Neural cell (in vitro differentiated cells): ENCODE measurements around the gene CAPN15. TPM values are rescaled to one million over a fixed set of nuclear protein-coding genes. Genes with fewer than 3 reads are reported as not detected.

Experiments
- H2AFZ ChIP-seq: fragments of 200-600, 300-800 bp; sonication (generic), shearing (Covaris generic); 2 replicates; pipeline ENCODE4 v1.6.0; 2014; ENCODE audit warnings: low read depth, mild to moderate bottlenecking, antibody characterized with exemption, low read length, moderate library complexity
- H3F3A ChIP-seq: fragments of 200-600 bp; shearing (Covaris generic); 2 replicates; pipeline ENCODE4 v1.6.1; 2016; ENCODE audit warnings: mild to moderate bottlenecking, moderate library complexity, mixed read lengths, antibody characterized with exemption, low read length; ENCODE audit not compliant: insufficient read depth, poor library complexity, severe bottlenecking
- H3K27ac ChIP-seq: fragments of 200-600, 300-800 bp; sonication (generic), shearing (Covaris generic); 2 replicates; pipeline ENCODE4 v1.5.1; 2014; ENCODE audit warnings: mild to moderate bottlenecking, low read length, moderate library complexity
- H3K27me3 ChIP-seq: fragments of 300-800, 200-600 bp; sonication (generic), shearing (Covaris generic); 2 replicates; pipeline ENCODE4 v1.6.0; 2014; ENCODE audit warnings: mild to moderate bottlenecking, low read depth, low read length, moderate library complexity; ENCODE audit not compliant: insufficient read depth
- H3K36me3 ChIP-seq: fragments of 300-800, 200-600 bp; sonication (generic), shearing (Covaris generic); 2 replicates; pipeline ENCODE4 v1.5.1; 2014; ENCODE audit warnings: mild to moderate bottlenecking, antibody characterized with exemption, low read length, moderate library complexity; ENCODE audit not compliant: insufficient read depth
- H3K4me2 ChIP-seq: fragments of 300-800, 200-600 bp; sonication (generic), shearing (Covaris generic); 2 replicates; pipeline ENCODE4 v1.6.0; 2014; ENCODE audit warnings: mild to moderate bottlenecking, low read length
- H3K4me3 ChIP-seq: fragments of 300-800, 200-600 bp; sonication (generic), shearing (Covaris generic); 2 replicates; pipeline ENCODE4 v1.5.1; 2014; ENCODE audit warnings: mild to moderate bottlenecking, low read length, moderate library complexity
- H3K79me2 ChIP-seq: fragments of 200-600 bp; shearing (Covaris generic); replicated peaks from 2 replicates; pipeline ENCODE4 v1.6.0; 2014; ENCODE audit warnings: mild to moderate bottlenecking, low read length, moderate library complexity; ENCODE audit not compliant: insufficient read depth
- H3K9ac ChIP-seq: fragments of 300-800, 200-600 bp; sonication (generic), shearing (Covaris generic); 2 replicates; pipeline ENCODE4 v1.6.1; 2016; ENCODE audit warnings: mild to moderate bottlenecking, low read length, mixed read lengths
- H3K9me2 ChIP-seq: fragments of 200-600 bp; shearing (Covaris generic); 2 replicates; pipeline ENCODE4 v1.6.1; 2016; ENCODE audit warnings: mild to moderate bottlenecking, low read length, mixed read lengths; ENCODE audit not compliant: insufficient read depth
- H3K9me3 ChIP-seq: fragments of 200-600, 300-800 bp; sonication (generic), shearing (Covaris generic); 2 replicates; pipeline ENCODE4 v1.6.1; 2016; ENCODE audit warnings: mild to moderate bottlenecking, mixed run types, low read length, moderate library complexity, mixed read lengths
- H4K20me1 ChIP-seq: fragments of 200-600 bp; shearing (Covaris generic); 2 replicates; pipeline ENCODE4 v1.6.1; 2016; ENCODE audit warnings: mild to moderate bottlenecking, mixed run types; ENCODE audit not compliant: insufficient read depth
- EP300 ChIP-seq: fragments of 450-650 bp; conservative IDR thresholded peaks from 2 replicates; pipeline ENCODE4 v1.6.1; 2014; ENCODE audit warnings: antibody characterized with exemption, mild to moderate bottlenecking, moderate library complexity; ENCODE audit not compliant: poor library complexity, severe bottlenecking
- EZH2 ChIP-seq: fragments of 200-600, 300-800 bp; shearing (Covaris generic), sonication (generic); IDR thresholded peaks from 2 replicates; pipeline ENCODE4 v1.6.1; 2014; ENCODE audit warnings: antibody characterized with exemption, low read length, borderline replicate concordance, mild to moderate bottlenecking; ENCODE audit not compliant: insufficient read depth, poor library complexity, severe bottlenecking
- MXI1 ChIP-seq: fragments of 450-650 bp; conservative IDR thresholded peaks from 2 replicates; pipeline ENCODE4 v1.6.1; 2014; ENCODE audit warnings: antibody characterized with exemption, mild to moderate bottlenecking; ENCODE audit not compliant: poor library complexity, severe bottlenecking
- POLR2AphosphoS5 ChIP-seq: IDR thresholded peaks from 2 replicates; pipeline ENCODE4 v1.6.1; 2012
- RAD21 ChIP-seq: fragments of 450-650 bp; conservative IDR thresholded peaks from 2 replicates; pipeline ENCODE4 v1.6.1; 2014; ENCODE audit warnings: antibody characterized with exemption, mild to moderate bottlenecking, moderate library complexity
- SMC3 ChIP-seq: fragments of 450-650 bp; conservative IDR thresholded peaks from 2 replicates; pipeline ENCODE4 v1.6.1; 2014; ENCODE audit warnings: antibody characterized with exemption, mild to moderate bottlenecking, moderate library complexity; ENCODE audit not compliant: poor library complexity
- TAF1 ChIP-seq: IDR thresholded peaks from 2 replicates; pipeline ENCODE4 v1.6.1; 2012; ENCODE audit warnings: low read depth
- polyA plus RNA-seq: library from polyadenylated mRNA; depleted of rRNA; stranded (reverse); fragments of >200 nt; gene quantifications from 2 replicates; pipeline ENCODE4 v1.2.3, GENCODE V29; 2014
- TF ChIP-seq, protein P1 (sequence below): fragments of 450-650 bp; IDR thresholded peaks from 2 replicates; pipeline ENCODE4 v1.5.1; 2014; ENCODE audit warnings: antibody characterized with exemption, mild to moderate bottlenecking, moderate library complexity; ENCODE audit not compliant: poor library complexity, severe bottlenecking
- TF ChIP-seq, protein P2 (sequence below): IDR thresholded peaks from 2 replicates; pipeline ENCODE4 v1.6.1; 2012; ENCODE audit warnings: borderline replicate concordance

The CAPN15 gene
- polyA plus RNA-seq, 1 donor from 2014 or later: 11.5 TPM

DNA sequence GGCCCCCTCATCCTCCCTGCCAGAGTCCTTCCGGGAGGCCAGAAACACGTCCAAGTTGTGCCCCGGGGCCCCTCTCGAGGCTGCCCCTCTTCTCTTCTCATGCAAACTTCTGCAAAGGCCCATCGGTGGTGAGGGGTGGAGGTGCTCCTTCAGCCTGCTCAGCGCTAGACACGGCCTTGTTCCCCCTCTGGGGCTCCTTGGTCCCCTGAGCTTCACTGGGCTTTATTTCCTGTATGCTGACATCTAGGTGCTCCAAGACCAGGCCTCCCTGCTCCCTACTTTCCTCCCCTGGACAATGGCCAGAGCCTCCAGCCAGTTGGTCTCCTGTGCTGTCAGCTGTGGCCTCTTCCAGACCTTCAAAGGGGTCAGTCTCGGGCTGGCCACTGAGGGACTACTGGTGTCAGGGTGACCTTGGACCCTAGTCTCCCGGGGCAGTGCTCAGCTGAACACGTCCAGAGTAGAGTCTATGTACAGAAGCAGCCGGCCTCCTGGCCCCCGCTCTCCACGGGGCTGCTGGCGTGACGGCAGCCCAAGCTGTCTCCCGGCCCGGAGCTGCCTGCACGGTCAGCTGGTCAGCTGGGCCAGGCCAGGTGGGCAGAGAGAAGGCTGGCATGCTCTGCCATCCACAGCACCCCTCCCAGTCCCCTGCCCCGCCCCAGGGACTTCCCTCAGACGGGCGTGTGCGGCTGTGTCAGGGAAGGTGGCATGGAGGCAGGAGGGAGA, 30.9 kb downstream of the CAPN15 start:
- peaks cover 39% of the 10 kb centered on the region for H3K27me3 ChIP-seq
- no peak overlapping the region for H3K27ac ChIP-seq
- H3K79me2 ChIP-seq: no peaks in the 10 kb centered on the region
- no peaks in the 10 kb centered on the region for H4K20me1 ChIP-seq
- no peak overlapping the region for H3K4me2 ChIP-seq
- H3K9me2 ChIP-seq: no peaks in the 10 kb centered on the region
- no peak overlapping the region for H3K9ac ChIP-seq
- no peaks in the 10 kb centered on the region for H3K36me3 ChIP-seq
- no peaks in the 10 kb centered on the region for H3F3A ChIP-seq
- no peak overlapping the region for H2AFZ ChIP-seq
- H3K9me3 ChIP-seq: no peaks in the 10 kb centered on the region
- TF ChIP-seq, protein P1, sequence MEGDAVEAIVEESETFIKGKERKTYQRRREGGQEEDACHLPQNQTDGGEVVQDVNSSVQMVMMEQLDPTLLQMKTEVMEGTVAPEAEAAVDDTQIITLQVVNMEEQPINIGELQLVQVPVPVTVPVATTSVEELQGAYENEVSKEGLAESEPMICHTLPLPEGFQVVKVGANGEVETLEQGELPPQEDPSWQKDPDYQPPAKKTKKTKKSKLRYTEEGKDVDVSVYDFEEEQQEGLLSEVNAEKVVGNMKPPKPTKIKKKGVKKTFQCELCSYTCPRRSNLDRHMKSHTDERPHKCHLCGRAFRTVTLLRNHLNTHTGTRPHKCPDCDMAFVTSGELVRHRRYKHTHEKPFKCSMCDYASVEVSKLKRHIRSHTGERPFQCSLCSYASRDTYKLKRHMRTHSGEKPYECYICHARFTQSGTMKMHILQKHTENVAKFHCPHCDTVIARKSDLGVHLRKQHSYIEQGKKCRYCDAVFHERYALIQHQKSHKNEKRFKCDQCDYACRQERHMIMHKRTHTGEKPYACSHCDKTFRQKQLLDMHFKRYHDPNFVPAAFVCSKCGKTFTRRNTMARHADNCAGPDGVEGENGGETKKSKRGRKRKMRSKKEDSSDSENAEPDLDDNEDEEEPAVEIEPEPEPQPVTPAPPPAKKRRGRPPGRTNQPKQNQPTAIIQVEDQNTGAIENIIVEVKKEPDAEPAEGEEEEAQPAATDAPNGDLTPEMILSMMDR: no peak
- no peak overlapping the region for H3K4me3 ChIP-seq

DNA sequence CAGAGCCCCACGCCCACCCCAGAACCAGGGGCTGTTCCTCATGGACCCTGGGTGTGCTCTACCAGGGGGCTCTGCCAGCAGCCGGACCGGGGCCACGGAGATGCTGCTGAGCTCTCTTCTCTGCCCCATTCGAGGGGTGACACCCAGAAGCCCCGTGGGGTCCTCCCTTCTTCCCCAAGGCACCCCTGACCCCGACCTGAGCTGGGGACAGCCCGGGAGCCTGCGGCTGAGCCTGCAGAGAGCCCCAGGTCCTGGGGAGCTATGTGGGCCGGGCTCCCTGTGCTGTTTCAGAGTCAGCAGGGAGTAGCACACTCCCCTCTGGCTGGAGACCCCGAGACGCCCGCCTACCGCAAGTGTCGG, 31.5 kb downstream of the CAPN15 start:
- Histone ChIP-seq H3K9ac (no peak overlapping the region), H3K36me3 (no peaks in the 10 kb centered on the region), H3K27me3 (peaks cover 39% of the 10 kb centered on the region), H2AFZ (no peak overlapping the region), H3K9me2 (no peaks in the 10 kb centered on the region), H3K27ac (no peak overlapping the region), H3K9me3 (no peaks in the 10 kb centered on the region), H3K79me2 (no peaks in the 10 kb centered on the region), H3F3A (no peaks in the 10 kb centered on the region), H3K4me2 (no peak overlapping the region), H3K4me3 (no peak overlapping the region), H4K20me1 (no peaks in the 10 kb centered on the region)
- TF ChIP-seq MXI1 (no peak), EP300 (no peak), EZH2 (no peak), RAD21 (no peak), SMC3 (no peak), POLR2AphosphoS5 (no peak), TAF1 (no peak)
- TF ChIP-seq, protein P2, sequence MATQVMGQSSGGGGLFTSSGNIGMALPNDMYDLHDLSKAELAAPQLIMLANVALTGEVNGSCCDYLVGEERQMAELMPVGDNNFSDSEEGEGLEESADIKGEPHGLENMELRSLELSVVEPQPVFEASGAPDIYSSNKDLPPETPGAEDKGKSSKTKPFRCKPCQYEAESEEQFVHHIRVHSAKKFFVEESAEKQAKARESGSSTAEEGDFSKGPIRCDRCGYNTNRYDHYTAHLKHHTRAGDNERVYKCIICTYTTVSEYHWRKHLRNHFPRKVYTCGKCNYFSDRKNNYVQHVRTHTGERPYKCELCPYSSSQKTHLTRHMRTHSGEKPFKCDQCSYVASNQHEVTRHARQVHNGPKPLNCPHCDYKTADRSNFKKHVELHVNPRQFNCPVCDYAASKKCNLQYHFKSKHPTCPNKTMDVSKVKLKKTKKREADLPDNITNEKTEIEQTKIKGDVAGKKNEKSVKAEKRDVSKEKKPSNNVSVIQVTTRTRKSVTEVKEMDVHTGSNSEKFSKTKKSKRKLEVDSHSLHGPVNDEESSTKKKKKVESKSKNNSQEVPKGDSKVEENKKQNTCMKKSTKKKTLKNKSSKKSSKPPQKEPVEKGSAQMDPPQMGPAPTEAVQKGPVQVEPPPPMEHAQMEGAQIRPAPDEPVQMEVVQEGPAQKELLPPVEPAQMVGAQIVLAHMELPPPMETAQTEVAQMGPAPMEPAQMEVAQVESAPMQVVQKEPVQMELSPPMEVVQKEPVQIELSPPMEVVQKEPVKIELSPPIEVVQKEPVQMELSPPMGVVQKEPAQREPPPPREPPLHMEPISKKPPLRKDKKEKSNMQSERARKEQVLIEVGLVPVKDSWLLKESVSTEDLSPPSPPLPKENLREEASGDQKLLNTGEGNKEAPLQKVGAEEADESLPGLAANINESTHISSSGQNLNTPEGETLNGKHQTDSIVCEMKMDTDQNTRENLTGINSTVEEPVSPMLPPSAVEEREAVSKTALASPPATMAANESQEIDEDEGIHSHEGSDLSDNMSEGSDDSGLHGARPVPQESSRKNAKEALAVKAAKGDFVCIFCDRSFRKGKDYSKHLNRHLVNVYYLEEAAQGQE: no peak
- TF ChIP-seq, protein P1: no peak
